Loucy (cell line): Measurements from ENCODE around the gene RMND5A.

ENCODE experiments used
- H2AFZ ChIP-seq: fragments of 200-600 bp; sonication (generic); 2 replicates; pipeline ENCODE4 v1.6.0; 2016; ENCODE audit warnings: antibody characterized with exemption, mild to moderate bottlenecking, low read length, moderate library complexity
- H3F3A ChIP-seq: fragments of 200-600 bp; 2 replicates; pipeline ENCODE4 v1.6.0; 2016; ENCODE audit warnings: antibody characterized with exemption, low read depth, mild to moderate bottlenecking
- H3K27me3 ChIP-seq: fragments of 200-600 bp; sonication (generic); 2 replicates; pipeline ENCODE4 v1.6.1; 2014; ENCODE audit warnings: low read length, mild to moderate bottlenecking; ENCODE audit not compliant: insufficient read depth, poor library complexity, severe bottlenecking
- H3K36me3 ChIP-seq: fragments of 200-600 bp; sonication (generic); 2 replicates; pipeline ENCODE4 v1.6.1; 2016; ENCODE audit warnings: low read length; ENCODE audit not compliant: insufficient read depth
- H3K4me1 ChIP-seq: fragments of 200-600 bp; sonication (generic); 2 replicates; pipeline ENCODE4 v1.5.1; 2014; ENCODE audit warnings: low read length, mild to moderate bottlenecking; ENCODE audit not compliant: insufficient read depth, poor library complexity, severe bottlenecking
- H3K4me2 ChIP-seq: fragments of 200-600 bp; sonication (generic); 2 replicates; pipeline ENCODE4 v1.6.0; 2014; ENCODE audit warnings: antibody characterized with exemption, low read length, low read depth, mild to moderate bottlenecking; ENCODE audit not compliant: poor library complexity, severe bottlenecking
- H3K4me3 ChIP-seq: fragments of 200-600 bp; sonication (generic); 2 replicates; pipeline ENCODE4 v1.5.1; 2014; ENCODE audit warnings: low read length, mild to moderate bottlenecking, mixed read lengths; ENCODE audit not compliant: poor library complexity, severe bottlenecking
- H3K79me2 ChIP-seq: fragments of 200-600 bp; sonication (generic); 2 replicates; pipeline ENCODE4 v1.6.1; 2014; ENCODE audit warnings: low read length; ENCODE audit not compliant: insufficient read depth
- H3K9ac ChIP-seq: fragments of 200-600 bp; sonication (generic); 2 replicates; pipeline ENCODE4 v1.6.0; 2014; ENCODE audit warnings: mild to moderate bottlenecking, low read depth, low read length, moderate library complexity; ENCODE audit not compliant: poor library complexity, severe bottlenecking
- H3K9me2 ChIP-seq: fragments of 200-600 bp; sonication (generic); replicated peaks from 2 replicates; pipeline ENCODE4 v1.6.1; 2016; ENCODE audit warnings: low read depth, low read length, mixed read lengths
- H3K9me3 ChIP-seq: fragments of 200-600 bp; sonication (generic); 2 replicates; pipeline ENCODE4 v1.6.1; 2014; ENCODE audit warnings: mild to moderate bottlenecking, antibody characterized with exemption, low read length, low read depth; ENCODE audit not compliant: insufficient read depth
- H4K20me1 ChIP-seq: fragments of 200-600 bp; sonication (generic); 2 replicates; pipeline ENCODE4 v1.6.0; 2014; ENCODE audit warnings: antibody characterized with exemption, low read length, mild to moderate bottlenecking; ENCODE audit not compliant: insufficient read depth, poor library complexity, severe bottlenecking
- CTCF ChIP-seq: fragments of 200-600 bp; sonication (generic); conservative IDR thresholded peaks from 2 replicates; pipeline ENCODE4 v1.5.1; 2014; ENCODE audit warnings: mild to moderate bottlenecking, antibody characterized with exemption, low read length
- EZH2phosphoT487 ChIP-seq: fragments of 200-600 bp; IDR thresholded peaks from 2 replicates; pipeline ENCODE4 v1.6.1; 2018; ENCODE audit warnings: antibody characterized with exemption, mild to moderate bottlenecking, moderate library complexity, borderline replicate concordance

Gene RMND5A

GRCh38 chr2:86790676-86791572 is 70.8 kb downstream of the RMND5A start, which contains the start of gene CD8A:
CD8A (minus strand) TSS chr2:86790913; CDS start chr2:86790825, 88 bp downstream.
- H3K36me3 ChIP-seq: no peaks in the 10 kb centered on the region
- H3K9me2 ChIP-seq: no peaks in the 10 kb centered on the region
- TF ChIP-seq EZH2phosphoT487 (no peak), CTCF (no peak)
- peak within 1 kb of the TSS; percentile 18 for H3K4me2 ChIP-seq
- no peaks in the 10 kb centered on the region for H3K79me2 ChIP-seq
- no peak within 1 kb of the TSS for H3K9ac ChIP-seq
- H3F3A ChIP-seq: no peaks in the 10 kb centered on the region
- H3K9me3 ChIP-seq: peaks cover under 1% of the 10 kb centered on the region; the same call in 1 of the 2 replicates
- peaks cover 7% of the 10 kb centered on the region for H3K4me1 ChIP-seq
- no peaks in the 10 kb centered on the region for H3K27me3 ChIP-seq
- peak within 1 kb of the TSS; percentile 37 for H3K4me3 ChIP-seq
- H4K20me1 ChIP-seq: no peaks in the 10 kb centered on the region
- 0 out of 2 replicates have a peak within 1 kb of the TSS, but pooled peaks have one; percentile 51 for H2AFZ ChIP-seq

- H3K79me2 ChIP-seq: no peaks in the 10 kb centered on the region
- no peaks in the 10 kb centered on the region for H3F3A ChIP-seq
- H3K27me3 ChIP-seq: no peaks in the 10 kb centered on the region
- no peak overlapping the region for H3K4me3 ChIP-seq
- peaks cover 7% of the 10 kb centered on the region for H3K9me3 ChIP-seq
- no peaks in the 10 kb centered on the region for H4K20me1 ChIP-seq
- no peak for TF ChIP-seq EZH2phosphoT487
- TF ChIP-seq CTCF: no peak
- H3K36me3 ChIP-seq: no peaks in the 10 kb centered on the region
- no peak overlapping the region for H2AFZ ChIP-seq
- H3K9me2 ChIP-seq: no peaks in the 10 kb centered on the region
- H3K4me1 ChIP-seq: peaks cover 7% of the 10 kb centered on the region
- no peak overlapping the region for H3K9ac ChIP-seq
- no peak overlapping the region for H3K4me2 ChIP-seq
Measured at GRCh38 chr2:86791573-86791972, 71.5 kb downstream of the RMND5A start.

- Histone ChIP-seq H3K4me2 (no peak overlapping the region), H3K79me2 (no peaks in the 10 kb centered on the region), H3K36me3 (no peaks in the 10 kb centered on the region), H4K20me1 (no peaks in the 10 kb centered on the region), H3K4me3 (no peak overlapping the region), H3K27me3 (no peaks in the 10 kb centered on the region), H3K9ac (no peak overlapping the region), H3F3A (no peaks in the 10 kb centered on the region), H3K9me3 (peaks cover 15% of the 10 kb centered on the region), H3K9me2 (no peaks in the 10 kb centered on the region), H2AFZ (no peak overlapping the region), H3K4me1 (peaks cover 7% of the 10 kb centered on the region)
- TF ChIP-seq CTCF (no peak), EZH2phosphoT487 (no peak)
Measured at GRCh38 chr2:86793752-86794151, 73.7 kb downstream of the RMND5A start.
